H1 (cell line): ENCODE data around the gene S100A11. TPM values are rescaled to one million over a fixed set of nuclear protein-coding genes. Genes with fewer than 3 reads are reported as not detected.

Source experiments
- PHF8 ChIP-seq: fragments of 200-600 bp; sonication (generic); conservative IDR thresholded peaks from 2 replicates; pipeline ENCODE4 v1.7.1; 2012; ENCODE audit warnings: low read depth, mild to moderate bottlenecking, inconsistent platforms, low read length, moderate library complexity
- RBBP5 ChIP-seq: IDR thresholded peaks from 2 replicates; pipeline ENCODE4 v1.7.1; 2012; ENCODE audit warnings: low read depth, mild to moderate bottlenecking, inconsistent platforms, low read length, moderate library complexity, borderline replicate concordance
- TEAD4 ChIP-seq: IDR thresholded peaks from 2 replicates; pipeline ENCODE4 v1.6.1; 2012; ENCODE audit warnings: low read depth, low read length, inconsistent platforms, mixed read lengths
- polyA plus RNA-seq, 7 experiments: library from polyadenylated mRNA; depleted of rRNA in 3 of 7; stranded (reverse) in 5 of 7; unstranded in 2 of 7; fragments of >200 nt in 5 of 7; fragments of 200-250 nt in 2 of 7; gene quantifications; 1 replicate in 5 of 7; 2 replicates in 1 of 7; 4 replicates in 1 of 7; pipeline versions ENCODE4 v1.2.1 to v1.2.3, GENCODE V29; 2011 to 2013; ENCODE audit warnings: missing spikeins in 2 of 7, mixed read lengths in 2 of 7
- total RNA-seq: library from RNA; stranded (reverse); fragmentation: NEBNext Ultra II Directional; extraction: Animal tissue kit (Norgen Biotek cat#: 25700); gene quantifications from 2 replicates; pipeline ENCODE4 v1.2.1, GENCODE V29; 2021

S100A11 gene
- total and polyA plus RNA-seq, 2 of the 8 experiments (the other 6 are each of a cell fraction or from before 2014, with no cell fraction given) = 120 to 343 TPM

DNA sequence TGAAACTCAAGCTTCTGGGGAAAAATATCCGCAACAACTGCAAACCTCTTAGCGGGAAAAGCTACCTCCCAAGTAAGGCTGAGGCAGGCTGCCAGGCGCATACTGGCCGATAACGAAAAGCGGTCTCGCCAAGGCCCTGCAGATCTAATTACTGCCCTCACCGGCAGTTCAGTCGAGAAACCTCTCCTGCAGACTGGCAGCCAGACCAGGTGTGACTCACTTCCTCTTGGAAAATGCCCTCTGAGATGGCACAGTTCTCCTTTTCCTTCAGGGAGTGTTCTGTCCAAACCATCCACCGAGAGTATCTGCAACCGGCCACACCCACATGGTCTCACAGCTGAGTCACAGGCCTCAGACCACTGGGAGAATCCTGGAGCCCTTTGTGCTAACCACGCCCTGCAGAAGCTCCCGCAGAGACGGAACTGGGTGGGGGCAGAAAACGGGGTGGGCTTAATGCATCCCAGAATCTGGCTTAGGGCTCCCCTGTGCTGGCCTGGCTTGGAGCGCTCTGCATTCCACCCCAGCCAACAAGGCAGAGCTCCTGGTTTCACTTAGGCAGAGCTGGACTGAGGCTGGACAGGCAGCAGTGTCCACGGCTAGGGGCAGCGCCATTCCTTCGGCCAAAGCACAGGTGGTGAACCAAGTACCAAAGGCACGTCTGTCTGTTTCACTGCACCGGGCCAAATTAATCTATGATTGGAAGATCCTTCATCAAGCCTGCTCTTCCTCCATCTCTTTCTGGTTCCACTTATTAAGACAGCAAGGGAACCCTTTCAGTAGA is 44.3 kb downstream of the S100A11 start (continued):
- 0 out of 2 replicates have a peak, but pooled peaks have one; percentile 16 for TF ChIP-seq TEAD4
- 0 out of 2 replicates have a peak, but pooled peaks have one; percentile 15 for TF ChIP-seq PHF8
- peak; percentile 76 for TF ChIP-seq RBBP5
